ENCODE measurements around the gene SNAPC2. TPM values are rescaled to one million over a fixed set of nuclear protein-coding genes. Genes with fewer than 3 reads are reported as not detected.
"Not testable (repeated sequence)": the region's sequence is repeated elsewhere in the genome, so short reads cannot be mapped to it uniquely, and the experiment has no call there.

SNAPC2 gene
- total RNA-seq, 1 donor from 2014 or later: 14.1 TPM

- DNase-seq: no peak
Observed at GRCh38 chr19:7910321-7911161, 9.6 kb upstream of the SNAPC2 start.

GRCh38 chr19:7911508-7912143, 8.5 kb upstream of the SNAPC2 start:
- DNase-seq: no peak

- DNase-seq: no peak
Observed at GRCh38 chr19:7912144-7912696, 7.9 kb upstream of the SNAPC2 start.

- no peak for DNase-seq
Observed at GRCh38 chr19:7912697-7913564, 7.2 kb upstream of the SNAPC2 start.

GRCh38 chr19:7913652-7914051, 6.5 kb upstream of the SNAPC2 start:
- no peak for DNase-seq

GRCh38 chr19:7914099-7914498, 6.0 kb upstream of the SNAPC2 start:
- DNase-seq: no peak

- no peak for DNase-seq
Observed at GRCh38 chr19:7914598-7915045, 5.5 kb upstream of the SNAPC2 start, which contains the start of gene TGFBR3L. TSS of gene TGFBR3L (plus strand) at chr19:7914830.

- no peak for DNase-seq
Observed at GRCh38 chr19:7915250-7916102, 4.7 kb upstream of the SNAPC2 start.

- no peak for DNase-seq
Observed at GRCh38 chr19:7916103-7916954, 3.8 kb upstream of the SNAPC2 start.

- no peak for DNase-seq
Observed at GRCh38 chr19:7916955-7917266, 3.2 kb upstream of the SNAPC2 start.

- peak; percentile 72 for DNase-seq
Observed at GRCh38 chr19:7917267-7918061, 2.7 kb upstream of the SNAPC2 start.

GRCh38 chr19:7918062-7918614, 2.0 kb upstream of the SNAPC2 start:
- DNase-seq: not testable (repeated sequence)

- DNase-seq: no peak
Observed at GRCh38 chr19:7918615-7919421, 1.3 kb upstream of the SNAPC2 start.

- peak; percentile 99 for DNase-seq
Observed at GRCh38 chr19:7920519-7921301, 572 bp downstream of the SNAPC2 start.

- DNase-seq: no peak
Observed at GRCh38 chr19:7921302-7921966, 1.3 kb downstream of the SNAPC2 start.

GRCh38 chr19:7921967-7922835, 2.1 kb downstream of the SNAPC2 start:
- no peak for DNase-seq

Measured in dermis blood vessel endothelial cell (primary cell).